ENCODE data around the gene EXOC2. TPM values are rescaled to one million over a fixed set of nuclear protein-coding genes. Genes with fewer than 3 reads are reported as not detected.
A peak's percentile ranks its signal among the peaks of the same experiment; 100 is the strongest.

EXOC2 gene
- polyA plus RNA-seq, 1 donor = 22.3 TPM

GRCh38 chr6:456887-457286 lies 236.1 kb downstream of the EXOC2 start:
- DNase-seq = no peak

GRCh38 chr6:456358-456867 lies 236.5 kb downstream of the EXOC2 start:
- no peak for DNase-seq

- no peak for DNase-seq
These were observed 237.1 kb downstream of the EXOC2 start for GRCh38 chr6:455835-456234.

GRCh38 chr6:455006-455585 lies 237.8 kb downstream of the EXOC2 start:
- no peak for DNase-seq

GRCh38 chr6:454148-454991 lies 238.6 kb downstream of the EXOC2 start:
- no peak for DNase-seq

GRCh38 chr6:453152-453551 lies 239.8 kb downstream of the EXOC2 start:
- peak; percentile 48 for DNase-seq

GRCh38 chr6:452301-453067 lies 240.5 kb downstream of the EXOC2 start:
- no peak for DNase-seq

- DNase-seq = no peak
These were observed 241.1 kb downstream of the EXOC2 start for GRCh38 chr6:451847-452246.

- no peak for DNase-seq
These were observed 241.6 kb downstream of the EXOC2 start for GRCh38 chr6:451336-451735.

GRCh38 chr6:449486-450419 lies 243.2 kb downstream of the EXOC2 start:
- DNase-seq = no peak

GRCh38 chr6:449057-449430 lies 243.9 kb downstream of the EXOC2 start:
- no peak for DNase-seq

GRCh38 chr6:448296-449056 lies 244.5 kb downstream of the EXOC2 start:
- no peak for DNase-seq

GRCh38 chr6:447381-448165 lies 245.4 kb downstream of the EXOC2 start:
- DNase-seq = no peak

GRCh38 chr6:446418-447366 lies 246.2 kb downstream of the EXOC2 start:
- DNase-seq = no peak

GRCh38 chr6:445571-446417 lies 247.1 kb downstream of the EXOC2 start:
- no peak for DNase-seq

GRCh38 chr6:444653-445275 lies 248.2 kb downstream of the EXOC2 start:
- no peak for DNase-seq

GRCh38 chr6:443621-444159 lies 249.2 kb downstream of the EXOC2 start:
- no peak for DNase-seq
